ENCODE results near the gene NRN1L.

The NRN1L gene

DNA sequence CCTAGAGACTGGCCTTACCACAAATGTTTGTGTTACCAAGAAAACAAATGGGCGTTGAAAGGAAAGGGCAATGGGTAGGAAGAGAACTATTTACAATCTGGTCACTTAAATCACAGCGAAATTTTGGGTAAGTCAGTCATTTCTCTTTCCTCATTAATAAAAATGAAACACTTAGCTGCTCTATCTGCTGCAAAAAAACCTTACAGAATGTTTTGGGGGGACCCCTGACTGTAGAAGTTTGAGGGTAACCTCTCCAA is 38.7 kb upstream of the NRN1L start:
- peaks cover 41% of the 10 kb centered on the region for H3K79me2 ChIP-seq
- H2AFZ ChIP-seq, result peak overlapping the region; percentile 94
- H3K4me1 ChIP-seq, result peaks cover 22% of the 10 kb centered on the region
- H3K27me3 ChIP-seq (ENCODE audit: control insufficient read depth, insufficient read depth, low read length), result no peaks in the 10 kb centered on the region
- H3K9me3 ChIP-seq (ENCODE audit: control insufficient read depth, low read length), result no peaks in the 10 kb centered on the region
- no peaks in the 10 kb centered on the region for H3K36me3 ChIP-seq (ENCODE audit: control insufficient read depth, insufficient read depth, low read length)
- H3K27ac ChIP-seq, result peak overlapping the region; percentile 88
- H3K9ac ChIP-seq, result no peak overlapping the region
- H3K4me2 ChIP-seq (ENCODE audit: low read length), result peak overlapping the region; percentile 96
- H3K4me3 ChIP-seq (ENCODE audit: low read depth, low read length), result peak overlapping the region; percentile 83
- TF ChIP-seq, protein P1, sequence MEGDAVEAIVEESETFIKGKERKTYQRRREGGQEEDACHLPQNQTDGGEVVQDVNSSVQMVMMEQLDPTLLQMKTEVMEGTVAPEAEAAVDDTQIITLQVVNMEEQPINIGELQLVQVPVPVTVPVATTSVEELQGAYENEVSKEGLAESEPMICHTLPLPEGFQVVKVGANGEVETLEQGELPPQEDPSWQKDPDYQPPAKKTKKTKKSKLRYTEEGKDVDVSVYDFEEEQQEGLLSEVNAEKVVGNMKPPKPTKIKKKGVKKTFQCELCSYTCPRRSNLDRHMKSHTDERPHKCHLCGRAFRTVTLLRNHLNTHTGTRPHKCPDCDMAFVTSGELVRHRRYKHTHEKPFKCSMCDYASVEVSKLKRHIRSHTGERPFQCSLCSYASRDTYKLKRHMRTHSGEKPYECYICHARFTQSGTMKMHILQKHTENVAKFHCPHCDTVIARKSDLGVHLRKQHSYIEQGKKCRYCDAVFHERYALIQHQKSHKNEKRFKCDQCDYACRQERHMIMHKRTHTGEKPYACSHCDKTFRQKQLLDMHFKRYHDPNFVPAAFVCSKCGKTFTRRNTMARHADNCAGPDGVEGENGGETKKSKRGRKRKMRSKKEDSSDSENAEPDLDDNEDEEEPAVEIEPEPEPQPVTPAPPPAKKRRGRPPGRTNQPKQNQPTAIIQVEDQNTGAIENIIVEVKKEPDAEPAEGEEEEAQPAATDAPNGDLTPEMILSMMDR (IDR thresholded peaks at IDR 0.05), result no peak

DNA sequence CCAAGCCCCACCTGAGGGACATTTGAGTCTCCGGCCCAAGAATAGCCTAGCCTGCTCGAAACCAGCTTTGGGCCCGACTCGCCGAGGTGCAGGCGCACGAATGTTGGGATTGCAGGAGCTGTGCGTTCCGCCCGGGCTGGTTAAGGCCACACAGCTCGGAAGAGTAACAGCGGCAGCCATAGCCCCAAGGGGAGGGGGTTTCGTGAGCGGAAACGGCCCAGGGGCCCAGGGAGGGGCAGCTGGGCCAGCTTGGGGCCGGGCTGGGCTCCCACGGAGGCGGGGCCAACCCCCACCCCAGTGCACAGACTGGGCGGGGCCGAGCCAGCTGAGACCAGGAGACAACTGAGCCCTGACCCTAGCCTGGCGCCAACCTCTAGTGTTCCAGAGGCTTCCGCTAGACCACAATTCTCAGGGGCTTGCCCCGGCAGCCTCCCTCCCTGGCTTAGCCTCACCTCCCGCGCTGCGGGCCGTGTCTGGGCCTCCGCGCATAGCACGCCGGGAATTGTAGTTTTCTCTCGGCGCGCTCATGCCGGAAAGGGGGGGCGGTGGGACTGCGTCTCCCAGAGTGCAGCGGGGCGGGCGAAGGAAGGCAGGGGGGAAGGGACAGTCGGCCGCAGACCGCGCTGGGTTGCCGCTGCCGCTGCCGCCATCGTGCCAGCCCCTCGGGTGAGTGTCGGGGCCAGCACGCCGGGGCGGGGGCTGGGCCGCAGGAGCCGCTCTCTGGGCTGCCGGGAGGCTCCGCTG is 38.2 kb upstream of the NRN1L start, which contains the start of gene NUTF2:
Gene NUTF2 (plus strand): TSS at position 614 of the 744 bp plus-strand sequence. CDS start 18,198 bp downstream, outside the sequence.
- H3K4me2 ChIP-seq (ENCODE audit: low read length), result peak within 1 kb of the TSS; percentile 96
- peaks cover 44% of the 10 kb centered on the region for H3K79me2 ChIP-seq
- H2AFZ ChIP-seq, result peak within 1 kb of the TSS; percentile 94
- no peaks in the 10 kb centered on the region for H3K9me3 ChIP-seq (ENCODE audit: control insufficient read depth, low read length)
- H3K27ac ChIP-seq, result peak within 1 kb of the TSS; percentile 88
- peaks cover 22% of the 10 kb centered on the region for H3K4me1 ChIP-seq
- TF ChIP-seq, protein P1 (IDR thresholded peaks at IDR 0.05), result no peak
- no peaks in the 10 kb centered on the region for H3K36me3 ChIP-seq (ENCODE audit: control insufficient read depth, insufficient read depth, low read length)
- peak within 1 kb of the TSS; percentile 83 for H3K4me3 ChIP-seq (ENCODE audit: low read depth, low read length)
- H3K27me3 ChIP-seq (ENCODE audit: control insufficient read depth, insufficient read depth, low read length), result no peaks in the 10 kb centered on the region
- peak within 1 kb of the TSS; percentile 32 for H3K9ac ChIP-seq

DNA sequence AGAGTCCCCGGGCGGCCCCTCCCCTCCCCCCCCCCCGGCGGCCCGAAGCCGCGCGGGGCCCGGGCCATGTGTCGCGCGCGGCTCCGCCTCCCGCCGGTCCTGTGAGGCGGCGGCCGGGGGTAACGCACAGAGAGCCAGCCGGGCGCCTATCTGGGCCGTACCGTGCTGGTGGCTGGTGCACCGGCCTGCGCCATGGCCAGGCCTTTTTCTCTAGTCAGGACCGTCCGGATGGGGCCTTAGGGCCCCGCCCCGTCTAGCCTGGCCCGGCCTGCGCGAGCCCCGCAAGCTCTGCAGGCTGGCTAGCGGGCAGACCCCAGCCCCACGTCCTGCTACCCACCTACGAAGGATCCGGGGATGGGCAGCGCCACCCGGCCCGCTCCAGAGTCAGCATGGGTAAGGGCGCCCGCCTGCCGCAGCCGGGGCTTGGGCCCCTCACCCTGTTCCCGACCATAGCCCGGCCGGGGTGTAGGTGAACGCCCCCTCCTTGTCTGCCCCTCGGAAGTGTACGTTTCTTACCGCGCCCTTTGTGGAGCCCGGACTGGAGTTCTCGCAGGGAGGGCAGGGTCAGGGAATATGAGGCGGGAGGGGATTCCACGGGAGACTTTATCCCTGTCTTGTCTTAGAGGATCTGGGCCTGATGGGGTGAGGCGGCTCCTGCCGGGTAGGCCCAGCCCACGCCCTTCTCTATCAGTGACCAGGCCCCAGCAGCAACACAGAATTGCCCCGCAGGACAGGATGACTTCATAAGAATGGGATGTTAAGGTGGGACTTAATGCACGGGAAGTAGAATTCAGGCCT is 37.4 kb upstream of the NRN1L start, which contains the start of gene CENPT:
Gene CENPT (minus strand): TSS at position 630 of the 798 bp plus-strand sequence. CDS start 13,834 bp downstream, outside the sequence.
- H3K4me1 ChIP-seq, result peaks cover 20% of the 10 kb centered on the region
- H3K27me3 ChIP-seq (ENCODE audit: control insufficient read depth, insufficient read depth, low read length), result no peaks in the 10 kb centered on the region
- no peaks in the 10 kb centered on the region for H3K9me3 ChIP-seq (ENCODE audit: control insufficient read depth, low read length)
- TF ChIP-seq, protein P1 (IDR thresholded peaks at IDR 0.05), result no peak
- H2AFZ ChIP-seq, result peak within 1 kb of the TSS; percentile 94
- peak within 1 kb of the TSS; percentile 88 for H3K27ac ChIP-seq
- peak within 1 kb of the TSS; percentile 83 for H3K4me3 ChIP-seq (ENCODE audit: low read depth, low read length)
- peaks cover 50% of the 10 kb centered on the region for H3K79me2 ChIP-seq
- H3K4me2 ChIP-seq (ENCODE audit: low read length), result peak within 1 kb of the TSS; percentile 96
- no peaks in the 10 kb centered on the region for H3K36me3 ChIP-seq (ENCODE audit: control insufficient read depth, insufficient read depth, low read length)
- peak within 1 kb of the TSS; percentile 32 for H3K9ac ChIP-seq

DNA sequence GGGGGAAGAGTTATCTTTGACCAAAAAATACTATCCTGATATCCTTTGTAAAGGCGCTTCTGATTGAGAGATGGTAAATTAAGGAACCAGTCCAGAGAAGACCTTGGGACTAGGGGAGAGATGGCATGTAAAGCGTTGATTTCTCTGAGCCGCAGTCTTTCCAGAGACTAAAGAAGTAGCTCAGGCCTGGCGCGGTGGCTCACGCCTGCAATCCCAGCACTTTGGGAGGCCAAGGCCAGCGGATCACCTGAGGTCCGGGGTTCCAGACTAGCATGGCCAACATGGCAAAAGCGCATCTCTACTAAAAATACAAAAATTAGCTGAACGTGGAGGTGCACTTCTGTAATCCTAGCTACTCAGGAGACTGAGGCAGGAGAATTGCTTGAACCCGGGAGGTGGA is 36.6 kb upstream of the NRN1L start:
- TF ChIP-seq, protein P1 (IDR thresholded peaks at IDR 0.05), result no peak
- peaks cover 20% of the 10 kb centered on the region for H3K4me1 ChIP-seq
- H3K36me3 ChIP-seq (ENCODE audit: control insufficient read depth, insufficient read depth, low read length), result no peaks in the 10 kb centered on the region
- H3K9me3 ChIP-seq (ENCODE audit: control insufficient read depth, low read length), result no peaks in the 10 kb centered on the region
- peak overlapping the region; percentile 83 for H3K4me3 ChIP-seq (ENCODE audit: low read depth, low read length)
- no peak overlapping the region for H3K9ac ChIP-seq
- no peaks in the 10 kb centered on the region for H3K27me3 ChIP-seq (ENCODE audit: control insufficient read depth, insufficient read depth, low read length)
- no peak overlapping the region for H2AFZ ChIP-seq
- H3K79me2 ChIP-seq, result peaks cover 56% of the 10 kb centered on the region
- no peak overlapping the region for H3K27ac ChIP-seq
- peak overlapping the region; percentile 96 for H3K4me2 ChIP-seq (ENCODE audit: low read length)

All from parathyroid adenoma (tissue), 2 donors.